LHCN-M2 (cell line): Measurements from ENCODE around the gene MMP24OS. TPM values are rescaled to one million over a fixed set of nuclear protein-coding genes. Genes with fewer than 3 reads are reported as not detected.
"Not testable (repeated sequence)": the region's sequence is repeated elsewhere in the genome, so short reads cannot be mapped to it uniquely, and the experiment has no call there.

Source experiments
- DNase-seq: peaks from one replicate; pipeline ENCODE4 v3.0.0-alpha.2; 2012; ENCODE audit warnings: low read depth
- total RNA-seq: library from RNA; depleted of rRNA; stranded (reverse); fragments of >200 nt; gene quantifications from 2 replicates; pipeline ENCODE4 v1.2.3, GENCODE V29; 2014; rRNA removed

The MMP24OS gene
- total RNA-seq, 1 experiment from 2014 or later, result 33.6 TPM

DNA sequence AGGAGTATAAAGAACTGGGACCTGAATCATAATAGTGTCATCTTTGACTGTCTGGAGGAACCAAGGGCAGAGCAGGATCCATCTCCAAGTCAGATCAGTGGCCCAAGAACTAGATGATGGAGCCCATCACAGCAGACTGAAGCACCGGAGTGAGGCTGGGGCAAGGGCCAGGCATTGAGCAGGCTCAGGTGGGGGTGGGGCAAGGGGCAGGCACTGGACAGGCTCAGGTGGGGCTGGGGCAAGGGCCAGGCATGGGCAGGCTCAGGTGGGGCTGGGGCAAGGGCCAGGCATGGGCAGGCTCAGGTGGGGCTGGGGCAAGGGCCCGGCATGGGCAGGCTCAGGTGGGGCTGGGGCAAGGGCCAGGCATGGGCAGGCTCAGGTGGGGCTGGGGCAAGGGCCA lies 25.3 kb downstream of the MMP24OS start:
- DNase-seq, result not testable (repeated sequence)

DNA sequence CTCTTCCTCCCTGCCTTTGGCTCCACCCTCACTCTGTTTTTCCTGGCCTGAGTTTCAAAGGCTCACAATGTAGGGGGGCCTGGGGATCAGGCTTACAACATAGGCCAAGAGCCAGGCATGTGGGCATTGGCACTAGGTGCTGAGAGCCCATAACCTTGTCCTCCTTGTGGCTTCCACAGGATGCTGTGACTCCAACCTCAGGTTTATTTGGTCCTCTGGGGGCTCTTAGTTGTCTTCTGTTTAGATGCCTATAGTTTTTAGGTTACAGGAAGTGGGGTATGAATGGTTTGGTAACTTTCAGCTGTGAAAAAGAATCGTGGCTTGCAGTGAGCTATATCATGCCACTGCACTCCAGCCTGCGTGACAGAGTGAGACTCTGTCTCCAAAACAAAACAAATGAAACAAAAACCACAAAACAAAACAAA lies 25.9 kb downstream of the MMP24OS start:
- no peak for DNase-seq

DNA sequence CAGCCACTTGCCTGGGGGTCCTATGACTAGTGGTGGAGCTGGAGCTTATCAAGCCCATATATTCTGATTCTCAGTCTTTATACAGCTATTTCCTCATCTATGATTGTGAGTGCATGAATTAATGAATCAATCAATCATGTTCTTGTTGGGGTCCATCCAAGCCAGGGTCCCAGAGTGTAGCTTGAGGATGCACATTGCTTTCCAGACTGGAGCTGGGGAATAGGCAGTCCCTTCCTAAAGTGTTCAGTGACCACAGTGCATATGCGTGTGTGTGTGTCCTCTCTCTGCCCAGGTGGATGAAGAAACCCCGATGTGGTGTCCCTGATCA lies 26.3 kb downstream of the MMP24OS start:
- DNase-seq, result no peak

DNA sequence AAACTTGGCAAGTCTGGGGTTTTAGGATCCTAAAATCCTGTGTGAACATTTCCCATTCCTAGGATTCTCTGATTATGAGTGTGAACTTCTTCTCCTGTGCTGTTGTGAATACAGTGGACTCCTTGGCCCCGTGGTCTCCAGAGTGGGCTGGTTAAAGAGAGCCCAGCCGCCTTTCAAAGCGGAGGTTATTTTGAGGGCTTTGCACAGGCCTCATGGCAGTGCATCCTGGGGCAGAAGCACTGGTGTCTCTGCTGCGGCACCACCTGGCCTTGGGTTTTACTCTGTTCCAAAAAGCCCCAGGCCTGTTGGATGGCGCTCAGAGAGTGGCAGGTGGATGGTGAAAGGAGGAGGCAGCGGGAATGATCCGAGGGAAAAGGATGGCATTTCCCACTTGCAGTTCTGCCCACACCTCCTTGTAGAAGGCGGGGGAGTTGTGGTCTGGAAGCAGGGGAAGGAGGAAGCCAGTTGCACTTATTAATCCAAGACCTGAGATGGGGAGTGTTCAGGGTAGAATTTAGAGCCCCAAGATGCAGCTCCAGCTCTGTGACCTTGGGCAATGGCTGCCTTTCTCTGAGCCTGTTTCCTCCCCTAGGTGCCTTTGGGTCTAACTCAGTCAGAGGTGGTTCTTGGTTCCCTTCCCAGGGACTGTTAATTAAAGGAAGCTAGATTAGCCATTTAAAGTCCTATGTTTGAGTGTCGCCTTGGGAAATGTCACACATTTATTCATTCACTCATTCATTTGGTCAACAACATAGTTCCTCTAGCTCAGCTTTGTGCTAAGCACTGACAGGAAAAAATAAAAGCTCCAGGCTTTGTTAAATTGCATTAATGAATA lies 29.1 kb downstream of the MMP24OS start:
- no peak for DNase-seq

DNA sequence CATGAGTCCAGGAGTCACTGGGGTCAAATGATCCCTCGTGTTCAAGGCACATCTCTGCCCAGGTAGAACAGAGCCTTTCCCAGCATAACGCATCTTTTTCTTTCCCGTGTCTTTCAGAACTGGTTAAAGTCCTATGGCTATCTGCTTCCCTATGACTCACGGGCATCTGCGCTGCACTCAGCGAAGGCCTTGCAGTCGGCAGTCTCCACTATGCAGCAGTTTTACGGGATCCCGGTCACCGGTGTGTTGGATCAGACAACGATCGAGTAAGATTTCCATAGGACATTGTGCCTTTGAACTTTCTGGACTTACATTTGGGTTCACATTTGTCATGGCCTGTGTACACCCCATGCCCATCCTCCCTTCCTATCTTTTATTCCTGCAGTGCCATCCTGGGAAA lies 31.2 kb downstream of the MMP24OS start:
- no peak for DNase-seq

DNA sequence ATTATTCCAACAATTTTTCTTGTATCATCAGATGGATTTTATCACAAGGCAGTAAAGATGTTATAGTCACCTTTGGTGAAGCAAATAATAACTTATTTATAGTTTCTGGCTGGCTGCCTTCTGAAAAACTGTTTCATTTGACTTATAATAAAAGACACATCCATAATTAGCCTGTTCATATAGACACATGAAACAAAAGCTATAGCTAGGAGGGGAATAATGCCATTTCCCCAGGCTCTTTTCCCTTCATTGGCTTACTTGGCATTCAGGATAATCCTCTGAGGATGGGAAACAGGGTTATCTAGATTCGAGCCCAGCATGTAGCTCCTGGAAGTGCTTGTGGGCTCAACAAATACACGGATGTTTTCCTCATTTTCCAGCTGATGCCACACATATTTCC lies 33.9 kb downstream of the MMP24OS start:
- DNase-seq, result no peak

DNA sequence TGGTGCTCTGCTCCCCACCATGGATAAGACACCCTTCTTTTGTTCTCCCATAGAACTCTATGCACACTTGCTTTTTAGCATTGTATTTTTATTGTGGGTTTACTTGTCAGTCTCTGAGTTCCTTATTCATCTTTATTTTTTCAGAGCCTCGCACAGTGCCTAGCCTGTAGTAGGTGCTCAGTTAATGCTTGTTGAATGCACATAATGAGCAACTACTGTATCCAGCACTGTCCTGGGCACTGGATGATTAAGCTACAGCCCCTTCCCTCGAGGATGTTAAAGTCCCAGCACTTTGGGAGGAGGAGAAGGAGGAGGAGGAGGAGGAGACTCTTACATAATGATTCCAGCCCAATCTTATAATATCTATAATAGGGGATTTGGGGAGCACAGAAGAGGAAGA lies 34.6 kb downstream of the MMP24OS start:
- no peak for DNase-seq

DNA sequence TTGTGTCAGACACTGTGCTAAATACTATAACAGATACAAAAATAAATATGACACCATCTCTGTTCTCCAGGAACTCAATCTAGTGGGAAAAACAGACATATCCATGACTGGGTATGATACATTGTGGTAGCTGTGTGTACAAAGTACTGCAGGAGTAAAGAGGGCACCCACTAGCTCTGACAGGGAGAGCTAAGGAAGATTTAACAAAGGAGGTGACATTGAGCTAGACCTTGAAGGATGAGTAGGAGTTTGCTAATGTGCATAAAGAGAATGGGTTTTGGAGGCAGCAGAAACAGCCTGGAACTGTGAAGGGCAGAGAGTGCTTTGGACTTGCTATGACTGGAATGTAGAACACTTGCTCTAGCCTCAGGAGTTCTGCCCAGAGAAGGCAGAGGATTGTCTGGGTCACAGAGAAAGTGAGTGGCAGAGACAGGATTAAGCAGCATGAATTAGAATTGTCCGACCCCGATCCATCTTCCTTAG lies 37.1 kb downstream of the MMP24OS start:
- DNase-seq, result no peak

DNA sequence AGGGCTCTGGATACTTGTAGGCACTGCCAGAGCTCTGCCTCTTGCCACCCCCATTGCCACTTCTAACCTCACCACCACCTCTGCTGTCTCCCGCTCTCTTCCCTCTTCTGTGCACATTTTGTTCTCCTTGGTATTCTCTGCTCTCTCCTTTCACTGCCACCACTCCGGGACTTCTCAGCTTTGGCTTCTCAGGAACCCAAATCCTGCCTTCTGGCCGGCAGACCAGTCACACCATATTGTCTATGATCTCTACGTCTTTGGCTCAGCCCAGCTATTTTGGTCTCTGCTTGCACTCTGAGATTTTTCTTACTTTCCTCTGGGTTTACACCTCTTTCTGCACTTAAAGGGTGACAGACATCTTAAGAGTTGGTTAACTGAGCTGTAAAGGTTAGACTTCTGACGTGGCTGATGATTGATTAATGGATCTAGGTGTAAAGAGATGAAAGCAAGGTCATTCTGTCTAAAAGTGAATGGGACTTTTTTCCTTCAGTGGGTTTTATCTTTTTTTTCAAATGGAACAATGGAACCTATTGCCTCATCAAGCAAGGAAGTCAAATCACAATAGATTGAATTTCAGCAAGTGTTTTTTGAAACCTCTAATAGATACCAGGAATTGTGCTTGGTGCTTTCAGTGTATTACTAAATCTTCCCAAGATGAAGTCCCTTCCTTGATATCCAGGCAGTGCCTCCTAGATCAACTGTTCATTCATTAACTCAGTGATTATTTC lies 37.7 kb downstream of the MMP24OS start:
- no peak for DNase-seq

DNA sequence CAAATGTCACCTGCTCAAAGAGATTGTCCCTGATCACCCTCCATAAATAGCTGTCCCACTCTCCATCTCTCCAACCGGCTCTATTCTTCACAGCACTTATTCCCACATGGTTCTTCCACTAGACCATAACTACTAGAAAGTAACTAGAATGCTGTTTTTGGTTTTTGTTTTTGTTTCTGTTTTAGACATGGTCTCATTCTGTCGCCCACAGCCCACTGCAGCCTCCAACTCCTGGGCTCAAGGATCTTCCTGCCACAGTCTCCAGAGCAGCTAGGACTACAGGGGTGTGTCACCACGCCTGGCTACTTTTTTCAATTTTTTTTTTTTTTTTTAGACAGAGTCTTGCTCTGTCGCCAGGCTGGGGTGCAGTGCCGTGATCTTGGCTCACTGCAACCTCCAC lies 39.2 kb downstream of the MMP24OS start:
- DNase-seq, result no peak

DNA sequence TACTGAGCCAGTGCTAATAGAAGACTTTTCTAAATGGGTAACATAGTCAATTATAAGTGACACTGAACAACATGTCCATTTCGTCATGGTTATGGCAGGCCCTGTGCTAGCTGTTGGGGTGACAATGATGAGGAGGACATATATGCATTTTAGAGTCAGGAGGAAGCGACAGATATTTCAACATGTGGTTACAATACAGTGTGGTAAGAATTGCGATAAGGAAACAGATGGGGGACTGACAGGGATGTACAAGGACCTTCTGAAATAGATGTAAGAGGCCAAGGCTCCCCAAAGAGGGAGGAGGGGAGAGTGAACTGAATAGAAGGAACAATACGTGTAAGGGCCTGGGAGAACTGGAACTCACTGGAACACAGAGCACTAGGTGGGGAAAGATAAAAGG lies 39.8 kb downstream of the MMP24OS start:
- DNase-seq, result no peak

DNA sequence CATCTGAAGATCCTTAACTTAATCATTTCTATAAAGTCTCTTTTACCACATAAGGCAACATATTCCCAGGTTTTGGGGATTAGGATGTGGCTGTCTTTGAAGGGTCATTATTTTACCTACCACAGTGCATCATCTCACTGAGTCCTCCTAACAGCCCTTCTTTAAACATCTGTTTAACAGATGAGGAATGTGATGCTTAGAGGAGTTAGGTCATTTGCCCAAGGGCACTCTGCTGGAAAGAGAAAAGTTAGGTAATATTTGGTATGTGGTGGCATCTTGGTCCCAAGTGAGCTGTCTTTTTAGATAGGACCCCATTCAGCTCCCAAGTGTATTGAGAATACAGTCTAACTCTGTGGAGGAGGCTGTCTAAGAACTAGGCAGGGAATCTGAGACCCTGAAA lies 40.4 kb downstream of the MMP24OS start:
- no peak for DNase-seq

DNA sequence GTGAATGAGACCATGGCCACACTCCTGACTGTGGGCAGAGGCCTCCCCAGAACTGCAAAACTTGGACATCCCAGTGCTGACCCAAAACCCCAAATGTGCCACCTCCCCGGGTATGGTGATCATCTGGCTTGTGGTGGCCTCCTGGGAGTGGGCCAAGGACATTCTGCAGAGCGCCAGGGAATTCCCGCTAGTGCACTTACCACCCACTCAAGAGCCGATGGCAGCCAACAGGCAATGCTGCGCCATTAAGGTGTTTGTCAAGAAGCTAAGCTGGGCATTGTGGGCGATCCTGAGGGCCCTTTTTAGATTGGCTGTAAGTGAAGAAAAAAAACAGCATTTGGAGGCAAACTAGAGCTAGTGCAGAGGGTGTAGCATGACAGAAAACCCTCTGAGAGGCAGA lies 42.0 kb downstream of the MMP24OS start:
- DNase-seq, result no peak

DNA sequence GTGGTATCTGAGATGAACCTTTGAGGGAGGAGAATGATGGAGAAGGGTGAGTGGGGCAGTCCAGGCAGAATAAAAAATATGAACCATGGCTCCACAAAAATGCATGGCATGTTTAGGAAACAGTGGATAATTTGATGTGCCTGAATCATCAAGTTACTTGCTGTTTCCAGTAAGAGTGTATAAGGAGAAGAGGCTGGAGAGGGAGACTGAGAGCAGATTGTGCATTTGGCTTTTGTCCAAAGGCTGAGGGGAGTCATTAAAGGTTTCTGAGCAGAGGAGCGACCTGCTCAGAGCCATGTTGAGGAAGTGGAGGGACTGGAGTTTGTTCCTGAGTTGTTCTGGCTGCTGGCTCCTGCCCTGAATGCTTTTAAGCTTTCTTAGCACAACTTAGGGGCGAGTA lies 45.3 kb downstream of the MMP24OS start:
- DNase-seq, result no peak

DNA sequence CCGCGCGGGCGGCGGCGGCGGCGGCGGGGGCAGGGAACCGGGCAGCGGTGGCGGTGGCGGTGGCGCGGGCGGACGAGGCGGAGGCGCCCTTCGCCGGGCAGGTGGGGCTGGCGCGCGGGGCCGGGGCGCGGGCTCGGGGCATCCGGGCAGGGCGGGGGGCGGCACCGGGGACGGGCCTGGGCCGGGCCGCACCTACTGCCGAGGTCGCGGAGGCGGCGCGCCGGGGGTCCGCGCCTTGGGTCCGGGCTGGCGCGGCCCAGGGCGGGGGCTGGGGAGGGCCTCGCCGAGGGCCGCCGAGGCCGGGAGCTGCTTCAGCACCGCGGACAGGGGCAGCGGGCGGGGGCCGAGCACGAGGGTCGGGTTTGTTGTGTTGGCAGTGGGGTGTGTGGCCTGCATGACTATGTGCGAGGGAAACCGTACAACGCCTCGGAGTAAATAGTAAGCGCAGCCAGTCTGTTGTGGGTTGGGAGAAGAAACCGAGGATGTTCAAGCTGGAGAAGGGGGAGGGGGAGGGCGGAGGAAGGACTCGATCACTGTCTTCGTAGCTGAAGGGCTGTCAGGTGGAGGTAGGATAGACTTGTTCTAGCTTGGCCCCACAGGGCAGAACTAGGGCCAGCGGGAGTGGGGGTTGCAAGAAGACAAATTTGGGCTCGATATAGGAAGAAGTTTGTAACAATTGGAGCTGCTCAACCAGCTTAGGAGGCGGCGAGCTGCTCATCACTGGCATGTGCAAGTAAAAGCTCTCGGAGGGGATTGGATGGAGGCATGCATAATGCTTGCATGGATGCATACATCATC lies 50.8 kb downstream of the MMP24OS start:
- DNase-seq, result peak; percentile 18

Other genes starting within 250 kb of the MMP24OS start
- gene TRPC4AP, start 185.3 kb downstream of the MMP24OS start, total RNA-seq, result 57.1 and 64.8 TPM in 2 replicates
- gene EDEM2, start 130.8 kb downstream of the MMP24OS start, total RNA-seq, result 34.7 and 40.6 TPM in 2 replicates
- 44.4 and 44.5 TPM in 2 replicates for gene PROCR, start 106.0 kb downstream of the MMP24OS start, total RNA-seq
- gene MMP24, start 51.4 kb downstream of the MMP24OS start, total RNA-seq, result 0.26 and 0.69 TPM in 2 replicates
- 265 and 277 TPM in 2 replicates for gene EIF6, start 6.7 kb upstream of the MMP24OS start, total RNA-seq
- gene FAM83C, start 14.3 kb upstream of the MMP24OS start, total RNA-seq, result not detected in 2 replicates
- 50.8 and 61.2 TPM in 2 replicates for gene UQCC1, start 133.9 kb upstream of the MMP24OS start, total RNA-seq
- 2.5 and 3.9 TPM in 2 replicates for gene GDF5, start 160.1 kb upstream of the MMP24OS start, total RNA-seq
- gene CEP250, start 177.5 kb upstream of the MMP24OS start, total RNA-seq, result 50.3 and 64.0 TPM in 2 replicates